ENCODE results near the gene FBXO42.
"Not testable (repeated sequence)": the region's sequence is repeated elsewhere in the genome, so short reads cannot be mapped to it uniquely, and the experiment has no call there.

FBXO42 gene

GRCh38 chr1:16218014-16218673 is 134.1 kb downstream of the FBXO42 start:
- DNase-seq, result no peak

- peak; percentile 31 to 95 (median 82) for DNase-seq
These were observed 135.1 kb downstream of the FBXO42 start for GRCh38 chr1:16217061-16217785.

DNA sequence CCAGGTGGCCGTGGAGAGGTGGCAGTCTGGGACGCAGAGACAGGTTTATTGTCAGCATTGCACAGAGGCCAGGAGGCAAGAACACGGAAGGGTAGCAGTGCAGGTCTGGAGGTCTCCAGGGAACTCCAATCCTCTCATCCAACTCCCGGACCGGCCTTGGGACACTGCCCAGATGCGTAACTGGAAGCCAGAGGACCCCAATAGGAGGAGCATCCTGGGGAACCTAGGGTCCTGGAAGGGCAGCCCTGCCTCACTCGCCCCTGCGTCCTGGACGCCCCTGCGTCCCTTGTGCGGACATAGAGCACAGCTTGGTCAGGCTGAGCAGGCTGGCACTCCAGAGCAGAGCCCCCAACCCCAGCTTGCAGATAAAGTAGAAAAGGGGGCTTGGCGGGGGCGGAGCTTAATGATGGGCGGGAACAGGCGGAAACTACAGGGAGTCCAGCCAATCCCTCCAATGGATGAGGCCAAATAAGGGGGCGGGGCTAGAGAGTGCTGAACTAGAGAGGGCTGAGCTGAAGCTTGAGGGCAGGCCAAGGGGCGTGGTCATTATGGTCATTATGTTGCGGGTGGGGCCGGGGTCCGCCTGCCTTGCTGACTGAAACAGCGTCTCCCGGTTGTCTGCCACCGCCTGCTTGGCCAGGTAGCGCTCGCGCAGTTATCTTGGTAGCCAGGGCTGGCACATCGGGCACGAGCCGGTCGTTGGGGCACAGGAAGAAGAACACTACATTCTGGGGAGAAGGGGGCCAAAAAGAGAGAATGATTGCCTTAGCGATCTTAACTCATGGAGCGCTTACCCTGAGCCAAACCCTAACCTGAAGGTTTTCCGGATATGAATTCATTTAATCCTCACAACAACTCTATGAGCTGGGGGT is 136.2 kb downstream of the FBXO42 start:
- DNase-seq, result peak in 8 of 14 donors; percentile 20 to 55 (median 38)

DNA sequence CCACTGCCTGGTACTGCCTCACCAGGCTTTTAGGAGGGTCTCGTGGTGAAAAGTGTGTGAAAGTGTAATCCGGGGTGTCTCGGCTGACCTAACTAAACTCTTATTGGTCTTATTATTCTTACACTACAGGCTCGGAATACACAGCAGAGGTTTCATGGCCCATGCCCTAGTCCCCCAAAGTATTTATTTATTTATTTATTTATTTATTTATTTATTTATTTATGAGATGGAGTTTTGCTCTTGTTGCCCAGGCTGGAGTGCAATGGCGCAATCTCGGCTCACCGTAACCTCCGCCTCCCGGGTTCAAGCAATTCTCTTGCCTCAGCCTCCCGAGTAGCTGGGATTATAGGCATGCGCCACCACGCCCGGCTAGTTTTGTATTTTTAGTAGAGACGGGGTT is 137.0 kb downstream of the FBXO42 start:
- not testable (repeated sequence) for DNase-seq

DNA sequence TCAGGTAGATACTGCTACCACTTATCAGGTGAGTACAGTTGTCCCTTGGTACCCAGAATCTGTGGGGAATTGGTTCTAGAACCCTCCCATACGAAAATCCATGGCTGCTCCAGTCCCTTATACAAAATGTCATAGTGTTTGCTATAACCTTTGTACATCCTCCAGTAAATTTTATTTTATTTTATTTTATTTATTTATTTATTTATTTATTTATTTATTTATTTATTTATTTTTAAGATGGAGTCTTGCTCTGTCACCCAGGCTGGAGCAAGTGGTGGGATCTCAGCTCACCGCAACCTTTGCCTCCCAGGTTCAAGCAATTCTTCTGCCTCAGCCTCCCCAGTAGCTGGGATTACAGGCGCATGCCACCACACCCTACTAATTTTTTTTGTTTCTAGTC is 138.7 kb downstream of the FBXO42 start:
- DNase-seq, result not testable (repeated sequence)

DNA sequence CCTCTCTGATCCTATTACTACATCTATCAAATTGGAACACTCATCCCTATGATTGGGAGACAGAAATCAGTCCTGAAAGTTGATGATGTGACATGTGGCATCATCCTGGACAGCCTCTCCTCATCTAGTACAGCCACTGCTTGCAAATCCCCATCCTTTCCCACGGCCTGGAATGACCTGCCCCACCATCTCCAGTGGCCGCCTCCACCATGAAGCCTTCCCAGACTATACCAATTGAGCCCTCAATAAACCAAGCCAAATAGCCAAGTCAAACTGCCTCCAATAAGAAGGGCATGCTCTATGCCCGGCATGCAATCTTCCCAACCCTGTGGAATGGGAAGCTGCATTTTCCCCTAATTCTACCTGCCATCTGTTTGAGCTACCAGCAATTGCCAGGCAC is 139.3 kb downstream of the FBXO42 start:
- DNase-seq, result no peak

GRCh38 chr1:16212251-16212961 is 139.9 kb downstream of the FBXO42 start, which contains the start of gene ARHGEF19:
Gene ARHGEF19 (minus strand): TSS chr1:16212652. CDS start chr1:16209054, 3,598 bp downstream.
- DNase-seq, result no peak

- no peak for DNase-seq
These were observed 140.5 kb downstream of the FBXO42 start for GRCh38 chr1:16211824-16212223.

DNA sequence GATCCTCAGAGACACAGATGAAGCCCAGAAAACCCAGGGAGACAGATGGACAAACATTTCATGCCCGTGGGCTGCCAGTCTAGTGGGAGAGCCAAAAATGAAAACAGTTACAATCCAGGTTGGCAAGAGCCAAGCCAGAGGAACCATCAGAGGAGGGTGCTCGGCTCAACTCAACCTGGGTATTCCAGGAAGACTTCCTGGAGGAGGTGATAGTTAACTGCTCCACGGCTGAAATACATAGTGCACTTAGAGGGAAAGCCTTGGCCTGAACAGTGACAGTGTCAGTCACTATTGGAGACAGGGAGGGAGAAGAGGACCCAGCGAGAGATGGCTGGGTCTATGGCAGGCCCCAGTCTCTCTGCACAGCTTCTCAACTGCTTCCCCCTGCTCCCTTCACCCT is 141.7 kb downstream of the FBXO42 start:
- DNase-seq, result peak in 1 of 14 donors; percentile 20

- DNase-seq, result peak in 6 of 14 donors; percentile 15 to 62 (median 26)
These were observed 142.4 kb downstream of the FBXO42 start for GRCh38 chr1:16209847-16210407.

- DNase-seq, result no peak
These were observed 143.0 kb downstream of the FBXO42 start for GRCh38 chr1:16209132-16209846.

- no peak for DNase-seq
These were observed 143.9 kb downstream of the FBXO42 start for GRCh38 chr1:16208270-16208987.

GRCh38 chr1:16207318-16208269 is 144.7 kb downstream of the FBXO42 start:
- no peak for DNase-seq

DNA sequence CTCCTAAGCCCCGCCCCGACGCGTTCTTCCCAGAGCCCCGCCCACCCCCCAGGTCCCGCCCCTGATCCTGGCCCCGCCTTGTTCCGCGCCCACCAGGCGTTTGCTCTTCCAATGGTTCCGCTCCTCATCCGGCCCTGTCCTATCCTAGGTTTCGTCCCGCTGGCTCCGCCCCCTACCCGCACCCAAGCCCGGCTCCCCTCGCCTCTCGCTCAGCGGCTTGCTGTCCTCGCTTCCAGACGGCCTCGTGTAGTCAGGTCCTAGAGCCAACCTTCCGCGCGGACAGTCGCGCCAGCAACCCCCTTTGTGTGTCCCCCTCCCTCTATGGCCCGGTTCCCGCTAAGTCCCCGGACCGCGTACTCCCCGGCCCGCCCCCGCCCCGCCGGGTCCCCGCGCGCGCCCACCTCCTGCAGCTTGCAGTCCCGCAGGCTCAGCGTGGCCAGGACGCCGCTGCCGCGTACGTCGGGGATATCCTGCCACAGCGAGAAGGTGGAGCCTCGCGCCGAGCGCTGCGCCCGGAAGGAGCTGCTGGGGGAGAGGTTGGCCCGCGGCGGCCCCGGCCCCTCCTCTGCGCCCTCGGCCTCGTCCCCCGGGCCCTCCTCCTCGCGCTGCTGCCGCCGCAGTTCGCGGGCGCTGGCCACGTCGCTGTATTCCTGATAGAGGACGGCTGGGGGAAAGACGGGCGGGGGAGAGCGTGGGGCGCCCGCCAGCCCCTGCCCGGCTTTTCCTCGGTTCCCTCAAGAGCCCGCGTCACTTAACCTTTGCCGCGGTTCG is 145.5 kb downstream of the FBXO42 start:
- peak; percentile 24 to 88 (median 79) for DNase-seq

GRCh38 chr1:16205891-16206546 is 146.3 kb downstream of the FBXO42 start:
- no peak for DNase-seq

DNA sequence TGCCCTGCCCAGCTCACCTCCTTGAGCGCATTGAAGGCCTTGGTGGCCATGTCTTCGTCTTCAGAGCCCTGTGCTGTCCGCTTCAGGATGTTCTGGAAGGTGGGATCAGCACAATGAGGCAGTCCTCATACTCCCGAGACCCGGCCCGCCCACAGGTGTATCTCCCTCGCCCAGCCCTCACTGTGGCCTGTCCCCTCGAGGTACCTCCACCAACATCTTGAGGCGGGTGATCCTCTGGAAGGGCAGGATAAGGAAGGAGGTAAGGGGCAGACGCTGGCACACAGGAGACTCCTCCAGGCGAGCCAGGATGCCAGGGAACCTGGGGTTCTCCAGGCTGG is 147.0 kb downstream of the FBXO42 start:
- DNase-seq, result no peak

DNA sequence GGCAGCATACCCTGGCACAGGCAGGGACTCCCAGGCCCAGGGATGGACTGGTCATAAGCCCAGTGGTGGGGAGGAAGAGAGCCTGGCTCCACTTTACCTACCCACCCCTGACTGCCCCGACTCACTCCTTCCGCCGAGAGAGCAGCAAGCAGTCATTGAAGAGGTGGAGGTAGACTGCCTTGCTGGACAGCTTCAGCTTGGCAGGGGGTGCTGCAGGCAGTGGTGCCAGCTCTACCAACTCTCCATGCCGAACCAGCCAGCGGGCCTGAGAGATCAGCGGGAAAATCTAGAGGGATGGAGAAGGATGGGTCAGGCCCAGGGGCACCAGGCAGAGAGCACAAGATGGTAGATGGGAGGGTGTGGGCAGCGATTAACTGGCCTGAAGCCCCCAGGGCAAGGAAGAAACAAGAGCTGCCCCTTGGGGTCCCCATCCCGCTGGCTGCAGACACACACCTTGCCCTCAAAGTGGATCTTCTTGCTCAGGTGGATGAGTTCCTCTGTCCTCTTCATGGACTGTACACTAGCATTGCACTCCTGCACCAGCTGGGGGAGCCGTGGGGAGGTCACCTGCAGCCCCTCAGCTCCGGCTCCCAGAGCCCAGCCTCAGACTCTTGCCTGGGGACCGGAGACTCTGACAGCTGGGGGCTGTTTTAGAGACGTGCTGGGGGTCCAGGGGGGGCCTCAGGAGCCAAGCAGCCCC is 147.5 kb downstream of the FBXO42 start:
- no peak for DNase-seq

Data from C1 segment of cervical spinal cord (tissue), 14 donors.